ENCODE results near the gene ZFYVE26.

- TF ChIP-seq POLR2A (IDR thresholded peaks at IDR 0.05; ENCODE audit: low read depth, low read length) (no peak), POLR2AphosphoS5 (IDR thresholded peaks at IDR 0.05; ENCODE audit: low read depth, low read length) (no peak), TAF1 (IDR thresholded peaks at IDR 0.05; ENCODE audit: low read depth, low read length) (no peak), POU2F2 (IDR thresholded peaks at IDR 0.05; ENCODE audit: low read depth, low read length) (no peak), PAX5 (IDR thresholded peaks at IDR 0.05; ENCODE audit: insufficient read depth, low read length, severe bottlenecking) (no peak), SPI1 (IDR thresholded peaks at IDR 0.05; ENCODE audit: low read depth, low read length) (peak; percentile 38)
Observed at GRCh38 chr14:67833403-67833802, 17.0 kb upstream of the ZFYVE26 start.
